Epithelial cell of esophagus (primary cell): Measurements from ENCODE around the gene GREM1.
A peak's percentile ranks its signal among the peaks of the same experiment; 100 is the strongest.

Source experiments
- DNase-seq: peaks from one replicate; pipeline ENCODE4 v3.0.0; 2010; ENCODE audit warnings: low read depth
- H3K4me3 ChIP-seq: 2 replicates; pipeline ENCODE4 v1.5.1; 2011; ENCODE audit warnings: mild to moderate bottlenecking, low read length, control low read depth
- TF ChIP-seq, protein P1 (sequence below): IDR thresholded peaks from 2 replicates; pipeline ENCODE4 v1.5.1; 2011; ENCODE audit warnings: low read depth, mild to moderate bottlenecking, low read length, control low read depth, inconsistent platforms; ENCODE audit not compliant: insufficient read depth; ENCODE audit errors: missing control alignments

GREM1 gene

DNA sequence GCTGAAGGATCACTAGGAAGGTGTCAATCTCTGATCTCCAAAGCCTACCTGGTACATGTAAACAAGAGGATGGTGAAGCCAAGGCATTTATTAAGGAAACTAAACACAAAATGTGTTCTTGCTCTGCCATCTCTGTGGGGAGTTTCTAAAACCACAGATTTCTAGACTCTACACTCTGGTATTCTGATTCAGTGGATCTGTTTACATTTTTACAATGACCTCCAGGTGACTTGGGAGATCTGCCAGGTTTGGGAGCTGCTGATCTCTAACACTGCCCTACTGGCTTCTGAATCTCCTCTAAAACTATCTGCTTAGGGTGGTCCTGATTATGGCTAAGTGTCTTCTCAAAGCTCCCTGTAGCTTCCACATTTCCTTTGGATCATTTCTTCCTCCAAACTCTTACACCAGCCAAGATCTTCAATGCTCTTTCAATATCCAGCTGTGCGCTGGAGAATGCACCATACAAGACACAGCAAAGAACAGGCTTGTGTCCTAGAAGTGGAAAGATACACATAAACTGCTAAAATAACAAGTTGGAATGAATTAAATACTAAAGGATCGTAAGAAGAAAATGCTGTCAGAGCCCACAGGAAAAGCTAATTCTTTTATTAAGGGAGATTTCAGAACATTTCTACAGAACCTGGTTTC, 72.7 kb downstream of the GREM1 start:
- TF ChIP-seq, protein P1, sequence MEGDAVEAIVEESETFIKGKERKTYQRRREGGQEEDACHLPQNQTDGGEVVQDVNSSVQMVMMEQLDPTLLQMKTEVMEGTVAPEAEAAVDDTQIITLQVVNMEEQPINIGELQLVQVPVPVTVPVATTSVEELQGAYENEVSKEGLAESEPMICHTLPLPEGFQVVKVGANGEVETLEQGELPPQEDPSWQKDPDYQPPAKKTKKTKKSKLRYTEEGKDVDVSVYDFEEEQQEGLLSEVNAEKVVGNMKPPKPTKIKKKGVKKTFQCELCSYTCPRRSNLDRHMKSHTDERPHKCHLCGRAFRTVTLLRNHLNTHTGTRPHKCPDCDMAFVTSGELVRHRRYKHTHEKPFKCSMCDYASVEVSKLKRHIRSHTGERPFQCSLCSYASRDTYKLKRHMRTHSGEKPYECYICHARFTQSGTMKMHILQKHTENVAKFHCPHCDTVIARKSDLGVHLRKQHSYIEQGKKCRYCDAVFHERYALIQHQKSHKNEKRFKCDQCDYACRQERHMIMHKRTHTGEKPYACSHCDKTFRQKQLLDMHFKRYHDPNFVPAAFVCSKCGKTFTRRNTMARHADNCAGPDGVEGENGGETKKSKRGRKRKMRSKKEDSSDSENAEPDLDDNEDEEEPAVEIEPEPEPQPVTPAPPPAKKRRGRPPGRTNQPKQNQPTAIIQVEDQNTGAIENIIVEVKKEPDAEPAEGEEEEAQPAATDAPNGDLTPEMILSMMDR = no peak
- peak; percentile 9 for DNase-seq
- no peak overlapping the region for H3K4me3 ChIP-seq

DNA sequence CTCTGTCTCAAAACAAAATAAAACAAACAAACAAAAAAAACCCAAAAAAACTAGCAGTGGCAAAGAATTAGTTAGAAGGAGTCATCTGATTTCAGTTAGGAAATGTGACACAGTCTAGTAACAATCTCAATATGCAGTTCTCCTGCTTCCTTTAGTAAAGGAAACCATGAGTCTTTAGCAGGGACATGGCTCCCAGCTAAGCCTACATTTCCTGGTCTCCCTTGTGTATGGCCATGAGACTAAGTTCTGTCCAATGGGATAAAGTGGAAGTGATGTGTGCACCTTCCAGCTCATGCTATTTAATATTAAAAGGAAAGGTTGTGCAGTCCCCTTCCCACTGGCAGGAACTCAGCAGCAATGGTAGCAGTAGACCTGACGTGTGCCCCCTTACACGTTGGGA, 74.6 kb downstream of the GREM1 start:
- no peak for DNase-seq
- TF ChIP-seq, protein P1 = no peak
- H3K4me3 ChIP-seq = no peak overlapping the region
